Measurements from ENCODE around the gene BIVM.
A peak's percentile ranks its signal among the peaks of the same experiment; 100 is the strongest.

Gene BIVM

DNA sequence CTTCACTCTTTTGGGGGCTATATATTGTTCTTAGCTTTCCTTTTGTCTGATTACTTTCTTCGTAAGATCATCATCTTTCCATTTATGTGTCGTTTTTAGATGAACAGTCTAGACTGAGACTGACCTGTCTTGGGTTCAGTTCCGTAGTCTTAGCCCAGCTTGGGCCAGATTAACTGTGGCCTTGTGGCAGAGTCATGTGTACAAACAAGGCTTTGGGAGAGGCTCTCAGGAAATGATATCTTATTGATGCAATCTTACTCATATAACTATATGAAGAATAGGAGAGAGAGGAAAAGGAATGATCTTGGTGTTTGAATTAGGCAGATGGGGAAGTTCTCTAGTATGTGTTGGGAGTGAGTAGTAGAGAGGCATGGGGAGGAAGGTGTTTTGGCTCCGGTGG, 40.1 kb downstream of the BIVM start:
- no peak for DNase-seq
- no peak for TF ChIP-seq CTCF (IDR thresholded peaks at IDR 0.05; ENCODE audit: low read depth, low read length, missing control alignments)
- no peaks in the 10 kb centered on the region for H3K27me3 ChIP-seq (replicated peaks)
- in situ Hi-C loops (cut with HindIII; ENCODE audit: low pct_ligation_motif_present, low sequenced_read_pairs) = no loop called here
- H3K27ac ChIP-seq = no peak overlapping the region
- H3K36me3 ChIP-seq (replicated peaks) = no peaks in the 10 kb centered on the region
- no peak overlapping the region for H3K4me3 ChIP-seq (ENCODE audit: low read depth, low read length)

DNA sequence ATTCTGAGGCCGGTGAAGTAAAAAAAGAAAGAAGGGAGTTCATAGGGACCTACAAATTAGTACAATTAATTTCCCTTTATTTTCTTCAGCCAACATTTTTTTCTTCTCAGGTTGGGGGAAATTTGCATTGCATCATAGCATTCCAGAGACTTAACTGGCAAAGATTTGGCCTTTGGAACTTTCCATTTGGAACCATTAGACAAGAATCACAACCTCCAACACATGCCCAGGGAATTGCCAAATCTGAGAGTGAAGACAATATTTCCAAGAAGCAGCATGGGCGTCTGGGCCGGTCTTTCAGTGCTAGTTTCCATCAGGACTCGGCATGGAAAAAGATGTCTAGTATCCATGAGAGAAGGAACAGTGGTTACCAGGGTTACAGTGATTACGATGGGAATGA, 40.5 kb downstream of the BIVM start:
- no peaks in the 10 kb centered on the region for H3K27me3 ChIP-seq (replicated peaks)
- no peak for TF ChIP-seq CTCF (IDR thresholded peaks at IDR 0.05; ENCODE audit: low read depth, low read length, missing control alignments)
- H3K27ac ChIP-seq = no peak overlapping the region
- DNase-seq = no peak
- no peaks in the 10 kb centered on the region for H3K36me3 ChIP-seq (replicated peaks)
- in situ Hi-C loops (cut with HindIII; ENCODE audit: low pct_ligation_motif_present, low sequenced_read_pairs) = no loop called here
- H3K4me3 ChIP-seq (ENCODE audit: low read depth, low read length) = no peak overlapping the region

GRCh38 chr13:102845289-102845629, 46.3 kb downstream of the BIVM start:
- in situ Hi-C loops (cut with HindIII; ENCODE audit: low pct_ligation_motif_present, low sequenced_read_pairs) = no loop called here

GRCh38 chr13:102845630-102846260, 46.8 kb downstream of the BIVM start, which contains the start of gene ERCC5:
Gene ERCC5 (plus strand): TSS chr13:102846032. CDS start chr13:102846267, 235 bp downstream.
- Histone ChIP-seq H3K27ac (peak within 1 kb of the TSS; percentile 88), H3K36me3 (replicated peaks) (no peaks in the 10 kb centered on the region), H3K4me3 (ENCODE audit: low read depth, low read length) (peak within 1 kb of the TSS; percentile 93), H3K27me3 (replicated peaks) (no peaks in the 10 kb centered on the region)
- DNase-seq = peak; percentile 93
- no peak for TF ChIP-seq CTCF (IDR thresholded peaks at IDR 0.05; ENCODE audit: low read depth, low read length, missing control alignments)
- in situ Hi-C loops (cut with HindIII; ENCODE audit: low pct_ligation_motif_present, low sequenced_read_pairs) = no loop called here

More at GRCh38 chr13:102845289-102845629, 46.3 kb downstream of the BIVM start:
- peak overlapping the region; percentile 88 for H3K27ac ChIP-seq
- no peak for TF ChIP-seq CTCF (IDR thresholded peaks at IDR 0.05; ENCODE audit: low read depth, low read length, missing control alignments)
- H3K27me3 ChIP-seq (replicated peaks) = no peaks in the 10 kb centered on the region
- no peak for DNase-seq
- peak overlapping the region; percentile 93 for H3K4me3 ChIP-seq (ENCODE audit: low read depth, low read length)
- no peaks in the 10 kb centered on the region for H3K36me3 ChIP-seq (replicated peaks)

DNA sequence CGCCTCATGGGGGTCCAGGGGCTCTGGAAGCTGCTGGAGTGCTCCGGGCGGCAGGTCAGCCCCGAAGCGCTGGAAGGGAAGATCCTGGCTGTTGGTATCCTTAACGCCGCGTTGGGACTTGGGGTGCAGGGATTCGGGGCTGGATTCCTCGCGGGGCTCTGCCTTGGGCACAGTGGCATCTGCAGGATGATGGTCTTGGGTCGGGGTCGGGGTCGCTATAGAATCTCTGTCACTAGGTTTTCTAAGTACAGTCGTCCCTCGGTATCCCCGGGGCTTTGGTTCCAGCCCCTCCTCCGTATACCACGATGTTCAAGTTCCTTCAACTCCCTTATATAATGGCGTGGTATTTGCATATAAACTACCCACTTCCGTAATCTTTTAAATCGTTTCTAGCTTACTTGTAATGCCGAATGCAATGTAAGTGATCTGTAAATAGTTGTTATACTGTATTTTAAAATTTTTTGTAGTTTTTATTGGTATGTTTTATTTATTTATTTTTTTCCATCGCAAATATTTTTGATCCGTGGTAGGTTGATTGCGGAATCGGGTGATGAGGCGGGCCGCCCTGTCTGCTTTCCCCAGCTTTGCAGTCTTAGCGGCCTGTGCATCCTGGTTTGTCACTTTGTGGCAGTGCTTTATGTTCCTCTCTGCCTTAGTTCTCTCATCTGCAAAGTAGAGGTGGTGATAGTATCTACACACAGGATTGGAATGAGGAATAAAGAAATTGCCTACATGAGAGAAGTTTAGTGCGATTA, 47.5 kb downstream of the BIVM start:
- Histone ChIP-seq H3K4me3 (ENCODE audit: low read depth, low read length) (peak overlapping the region; percentile 93), H3K27ac (peak overlapping the region; percentile 88), H3K36me3 (replicated peaks) (no peaks in the 10 kb centered on the region), H3K27me3 (replicated peaks) (no peaks in the 10 kb centered on the region)
- peak; percentile 9 for TF ChIP-seq CTCF (IDR thresholded peaks at IDR 0.05; ENCODE audit: low read depth, low read length, missing control alignments)
- peak; percentile 39 for DNase-seq
- in situ Hi-C loops (cut with HindIII; ENCODE audit: low pct_ligation_motif_present, low sequenced_read_pairs) = no loop called here
